Fibroblast of villous mesenchyme (primary cell): ENCODE results near the gene IQCH. TPM values are rescaled to one million over a fixed set of nuclear protein-coding genes. Genes with fewer than 3 reads are reported as not detected.

Experiments used
- DNase-seq: peaks from one replicate; pipeline ENCODE4 v3.0.0-alpha.2; 2010; ENCODE audit warnings: low read depth
- H3K4me3 ChIP-seq: 2 replicates; pipeline ENCODE4 v1.5.1; 2011; ENCODE audit warnings: low read depth, mild to moderate bottlenecking, low read length
- CTCF ChIP-seq: IDR thresholded peaks from 2 replicates; pipeline ENCODE4 v1.5.1; 2012; ENCODE audit warnings: low read depth, mild to moderate bottlenecking, low read length; ENCODE audit not compliant: insufficient read depth
- total RNA-seq: library from RNA; depleted of rRNA; stranded (reverse); fragments of >200 nt; gene quantifications from 2 replicates; pipeline ENCODE4 v1.2.3, GENCODE V29; 2012

IQCH gene
- total RNA-seq, 1 donor = 4.7 TPM

GRCh38 chr15:67329984-67330733, 75.6 kb downstream of the IQCH start:
- H3K4me3 ChIP-seq = no peak overlapping the region
- DNase-seq = no peak
- TF ChIP-seq CTCF = no peak

- no peak for TF ChIP-seq CTCF
- DNase-seq = no peak
- no peak overlapping the region for H3K4me3 ChIP-seq
Observed at GRCh38 chr15:67331676-67332075, 77.1 kb downstream of the IQCH start.

- DNase-seq = no peak
- no peak overlapping the region for H3K4me3 ChIP-seq
- TF ChIP-seq CTCF = no peak
Observed at GRCh38 chr15:67335026-67335425, 80.4 kb downstream of the IQCH start.

GRCh38 chr15:67335534-67336222, 81.1 kb downstream of the IQCH start:
- H3K4me3 ChIP-seq = no peak overlapping the region
- DNase-seq = no peak
- no peak for TF ChIP-seq CTCF

GRCh38 chr15:67340630-67341029, 86.0 kb downstream of the IQCH start:
- no peak for DNase-seq
- no peak for TF ChIP-seq CTCF

GRCh38 chr15:67341539-67341938, 87.0 kb downstream of the IQCH start:
- H3K4me3 ChIP-seq = no peak overlapping the region
- TF ChIP-seq CTCF = no peak
- no peak for DNase-seq

More at GRCh38 chr15:67340630-67341029, 86.0 kb downstream of the IQCH start:
- H3K4me3 ChIP-seq = no peak overlapping the region
